D721Med (cell line): ENCODE data around the gene CLDN12.
"Not testable (repeated sequence)": the region's sequence is repeated elsewhere in the genome, so short reads cannot be mapped to it uniquely, and the experiment has no call there.

Experiments used
- DNase-seq: peaks from one replicate; pipeline ENCODE4 v3.0.0; 2011; ENCODE audit warnings: low spot score; ENCODE audit not compliant: insufficient read length
- FAIRE-seq: peaks from 2 replicates; lab custom pipeline; 2011; peaks lifted over from hg19 to GRCh38; lab: Jason Lieb, UNC
- CTCF ChIP-seq: IDR thresholded peaks from 2 replicates; pipeline ENCODE4 v1.5.1; 2012; ENCODE audit warnings: mild to moderate bottlenecking, control low read depth; ENCODE audit not compliant: insufficient read depth; ENCODE audit errors: missing control alignments

CLDN12 gene

GRCh38 chr7:90455163-90456030 lies 52.1 kb downstream of the CLDN12 start:
- peak; percentile 80 for TF ChIP-seq CTCF
- peak; percentile 89 for FAIRE-seq
- no peak for DNase-seq

GRCh38 chr7:90458104-90458503 lies 54.8 kb downstream of the CLDN12 start:
- DNase-seq, result no peak
- FAIRE-seq, result no peak
- no peak for TF ChIP-seq CTCF

GRCh38 chr7:90459888-90460287 lies 56.6 kb downstream of the CLDN12 start:
- TF ChIP-seq CTCF, result no peak
- DNase-seq, result no peak
- no peak for FAIRE-seq

- DNase-seq, result no peak
- TF ChIP-seq CTCF, result no peak
- no peak for FAIRE-seq
These were observed 58.0 kb downstream of the CLDN12 start for GRCh38 chr7:90461219-90461618.

- not testable (repeated sequence) for DNase-seq, FAIRE-seq
These were observed 59.9 kb downstream of the CLDN12 start for GRCh38 chr7:90463151-90463628.
